HepG2 (cell line): ENCODE results near the gene CCDC148. TPM values are rescaled to one million over a fixed set of nuclear protein-coding genes. Genes with fewer than 3 reads are reported as not detected.
A peak's percentile ranks its signal among the peaks of the same experiment; 100 is the strongest.

Experiments
- AGO1 ChIP-seq: fragments of 200-400 bp; formaldehyde crosslinking; IDR thresholded peaks from 2 replicates; pipeline ENCODE4 v1.6.1; 2017; ENCODE audit warnings: mild to moderate bottlenecking, low read depth, low read length, moderate library complexity; ENCODE audit not compliant: poor library complexity, severe bottlenecking
- HMGA1 ChIP-seq: sonication (generic); formaldehyde crosslinking; conservative IDR thresholded peaks from 2 replicates; pipeline ENCODE4 v1.4.0; 2020; ENCODE audit warnings: missing genetic modification reagents
- HNRNPH1 ChIP-seq: fragments of 200-400 bp; formaldehyde crosslinking; optimal IDR thresholded peaks from 2 replicates; pipeline ENCODE3; 2017; ENCODE audit warnings: mild to moderate bottlenecking, low read depth, low read length
- KLF15 ChIP-seq: sonication (generic); formaldehyde crosslinking; IDR thresholded peaks from 2 replicates; pipeline ENCODE4 v1.8.1; 2023; ENCODE audit warnings: borderline replicate concordance, mild to moderate bottlenecking, inconsistent platforms, missing genetic modification reagents, mixed read lengths
- MED8 ChIP-seq: sonication (generic); formaldehyde crosslinking; IDR thresholded peaks from 2 replicates; pipeline ENCODE4 v1.8.1; 2023; ENCODE audit warnings: mild to moderate bottlenecking, missing genetic modification reagents; ENCODE audit not compliant: insufficient replicate concordance
- MIER3 ChIP-seq: IDR thresholded peaks from 2 replicates; pipeline ENCODE4 v1.6.1; 2016; ENCODE audit warnings: missing compliant biosample characterization, borderline replicate concordance
- NR2C2 ChIP-seq: sonication (generic); formaldehyde crosslinking; IDR thresholded peaks from 2 replicates; pipeline ENCODE4 v1.4.0; 2020; ENCODE audit warnings: missing genetic modification reagents, mild to moderate bottlenecking, moderate library complexity, borderline replicate concordance
- PITX1 ChIP-seq: sonication (generic); formaldehyde crosslinking; IDR thresholded peaks from 2 replicates; pipeline ENCODE4 v1.5.1; 2020; ENCODE audit warnings: mild to moderate bottlenecking, missing genetic modification reagents
- SMAD9 ChIP-seq: sonication (generic); formaldehyde crosslinking; IDR thresholded peaks from 2 replicates; pipeline ENCODE4 v1.5.1; 2020; ENCODE audit warnings: mild to moderate bottlenecking, missing genetic modification reagents
- SRSF1 ChIP-seq: fragments of 200-400 bp; formaldehyde crosslinking; optimal IDR thresholded peaks from 2 replicates; pipeline ENCODE3; 2017; ENCODE audit warnings: mild to moderate bottlenecking, low read depth, low read length, moderate library complexity
- SUZ12 ChIP-seq: fragments of 150-350 bp; IDR thresholded peaks from 2 replicates; pipeline ENCODE4 v1.6.1; 2014; ENCODE audit warnings: low read depth, low read length
- TAF15 ChIP-seq: fragments of 200-400 bp; formaldehyde crosslinking; IDR thresholded peaks from one replicate; pipeline ENCODE4 v1.6.1; 2018; ENCODE audit warnings: mild to moderate bottlenecking, low read depth, low read length; ENCODE audit not compliant: poor library complexity, severe bottlenecking
- TMF1 ChIP-seq: sonication (generic); formaldehyde crosslinking; IDR thresholded peaks from 2 replicates; pipeline ENCODE4 v1.8.1; 2022; ENCODE audit warnings: low read depth, missing genetic modification reagents
- ZBTB1 ChIP-seq: sonication (generic); formaldehyde crosslinking; IDR thresholded peaks from 2 replicates; pipeline ENCODE4 v1.4.0; 2020; ENCODE audit warnings: missing genetic modification reagents, borderline replicate concordance
- ZNF33A ChIP-seq: sonication (generic); formaldehyde crosslinking; IDR thresholded peaks from 2 replicates; pipeline ENCODE4 v1.5.1; 2020; ENCODE audit warnings: missing genetic modification reagents, mild to moderate bottlenecking, moderate library complexity, borderline replicate concordance
- ZNF484 ChIP-seq: sonication (generic); formaldehyde crosslinking; IDR thresholded peaks from 2 replicates; pipeline ENCODE4 v1.5.1; 2020; ENCODE audit warnings: mild to moderate bottlenecking, low read depth, missing genetic modification reagents, borderline replicate concordance
- polyA plus RNA-seq, 8 experiments: library from polyadenylated mRNA; depleted of rRNA in 3 of 8; stranded (reverse) in 7 of 8; unstranded in 1 of 8; fragments of >200 nt; fragmentation: Illumina TruSeq in 4 of 8; extraction: Trizol in 4 of 8; gene quantifications; 2 replicates each; pipeline versions ENCODE4 v1.2.1 to v1.2.3, GENCODE V29; 2011 to 2016; ENCODE audit warnings: low read depth in 4 of 8, missing spikeins in 1 of 8, mixed read lengths in 1 of 8; ENCODE audit not compliant: insufficient read depth in 1 of 8
- total RNA-seq, 5 experiments: library from RNA; depleted of rRNA; stranded (reverse); fragments of >200 nt; fragmentation: Illumina TruSeq; extraction: Trizol; gene quantifications; 2 replicates each; pipeline ENCODE4 v1.2.3, GENCODE V29; 2016; ENCODE audit warnings: low read depth in 1 of 5
- TF ChIP-seq, protein P1 (sequence below): sonication (generic); formaldehyde crosslinking; IDR thresholded peaks from 2 replicates; pipeline ENCODE4 v1.8.0; 2022; ENCODE audit warnings: missing genetic modification reagents, mild to moderate bottlenecking, inconsistent platforms, borderline replicate concordance
- TF ChIP-seq, protein P2 (sequence below): sonication (generic); formaldehyde crosslinking; IDR thresholded peaks from 2 replicates; pipeline ENCODE4 v1.4.0; 2020; ENCODE audit warnings: mild to moderate bottlenecking, missing genetic modification reagents
- TF ChIP-seq, protein P3 (sequence below): sonication (generic); formaldehyde crosslinking; IDR thresholded peaks from 2 replicates; pipeline ENCODE4 v1.4.0; 2020; ENCODE audit warnings: missing genetic modification reagents, borderline replicate concordance
- TF ChIP-seq, protein P4 (sequence below): sonication (generic); formaldehyde crosslinking; IDR thresholded peaks from 2 replicates; pipeline ENCODE4 v1.4.0; 2020; ENCODE audit warnings: missing genetic modification reagents

CCDC148 gene
- total and polyA plus RNA-seq, 2 of the 13 experiments (the other 11 are each of a cell fraction or from before 2014, with no cell fraction given), result 0.30 to 0.49 TPM

DNA sequence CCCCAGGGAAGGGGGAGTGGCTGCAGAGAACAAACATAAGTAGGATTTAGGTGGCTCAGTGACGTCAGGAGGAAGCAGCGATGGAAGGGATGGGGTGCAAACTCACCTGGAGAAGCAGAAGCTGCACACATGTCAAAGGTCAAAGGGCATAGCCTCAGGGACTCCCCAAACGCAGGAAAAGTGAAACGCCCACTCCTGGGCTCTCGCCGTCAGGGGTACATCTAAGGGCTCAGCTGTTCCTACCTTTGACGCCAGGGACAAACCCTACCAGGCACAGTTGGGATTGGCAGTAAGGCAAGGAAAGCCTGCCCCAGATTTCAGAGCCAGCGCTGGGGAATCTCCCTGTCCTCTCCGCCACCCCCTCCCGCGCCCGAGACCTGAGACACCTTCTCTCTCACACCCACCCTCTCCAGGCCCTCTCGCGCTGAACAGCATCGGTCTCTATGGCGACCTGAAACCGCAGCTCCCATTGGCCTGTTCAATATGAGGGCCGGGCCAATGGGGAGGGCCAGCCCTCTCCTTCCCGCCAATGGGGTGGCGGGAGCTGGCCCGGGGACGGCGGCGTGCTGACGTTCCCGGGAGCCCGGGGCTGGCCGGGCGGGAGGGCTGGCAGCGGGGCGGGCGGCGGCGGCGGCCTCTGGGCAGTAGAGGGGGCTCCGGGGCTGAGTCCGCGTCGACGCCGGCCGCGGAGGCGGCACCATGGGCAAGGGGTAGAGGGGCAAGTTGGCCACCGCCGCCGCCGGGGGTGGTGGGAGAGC, at the start of gene CCDC148, which contains the start of gene PKP4 (continued):
- TF ChIP-seq NR2C2 (CRISPR knock-in tag) (peak; percentile 75), KLF15 (no peak), MIER3 (CRISPR knock-in tag) (no peak), ZNF33A (CRISPR knock-in tag) (no peak), AGO1 (no peak), PITX1 (CRISPR knock-in tag) (peak; percentile 29; the same call in 1 of the 2 replicates), SRSF1 (no peak), MED8 (CRISPR knock-in tag) (no peak), SMAD9 (CRISPR knock-in tag) (no peak), SUZ12 (no peak), ZBTB1 (CRISPR knock-in tag) (no peak), TAF15 (no peak), HMGA1 (CRISPR knock-in tag) (no peak), HNRNPH1 (no peak), TMF1 (CRISPR knock-in tag) (0 out of 2 replicates have a peak, but pooled peaks have one; percentile 2), ZNF484 (CRISPR knock-in tag) (no peak)
- TF ChIP-seq, protein P1, sequence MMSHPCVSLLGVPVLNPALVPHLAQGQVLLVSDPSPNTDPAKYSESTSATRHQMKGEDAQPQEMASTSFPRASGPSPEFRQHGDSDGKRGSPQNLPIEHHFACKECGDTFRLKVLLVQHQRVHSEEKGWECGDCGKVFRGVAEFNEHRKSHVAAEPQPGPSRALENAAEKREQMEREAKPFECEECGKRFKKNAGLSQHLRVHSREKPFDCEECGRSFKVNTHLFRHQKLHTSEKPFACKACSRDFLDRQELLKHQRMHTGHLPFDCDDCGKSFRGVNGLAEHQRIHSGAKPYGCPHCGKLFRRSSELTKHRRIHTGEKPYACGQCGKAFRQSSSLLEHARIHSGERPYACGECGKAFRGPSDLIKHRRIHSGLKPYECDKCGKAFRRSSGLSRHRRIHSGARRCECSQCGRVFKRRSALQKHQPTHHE (CRISPR knock-in tag), result no peak
- TF ChIP-seq, protein P2, sequence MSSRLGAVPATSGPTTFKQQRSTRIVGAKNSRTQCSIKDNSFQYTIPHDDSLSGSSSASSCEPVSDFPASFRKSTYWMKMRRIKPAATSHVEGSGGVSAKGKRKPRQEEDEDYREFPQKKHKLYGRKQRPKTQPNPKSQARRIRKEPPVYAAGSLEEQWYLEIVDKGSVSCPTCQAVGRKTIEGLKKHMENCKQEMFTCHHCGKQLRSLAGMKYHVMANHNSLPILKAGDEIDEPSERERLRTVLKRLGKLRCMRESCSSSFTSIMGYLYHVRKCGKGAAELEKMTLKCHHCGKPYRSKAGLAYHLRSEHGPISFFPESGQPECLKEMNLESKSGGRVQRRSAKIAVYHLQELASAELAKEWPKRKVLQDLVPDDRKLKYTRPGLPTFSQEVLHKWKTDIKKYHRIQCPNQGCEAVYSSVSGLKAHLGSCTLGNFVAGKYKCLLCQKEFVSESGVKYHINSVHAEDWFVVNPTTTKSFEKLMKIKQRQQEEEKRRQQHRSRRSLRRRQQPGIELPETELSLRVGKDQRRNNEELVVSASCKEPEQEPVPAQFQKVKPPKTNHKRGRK (CRISPR knock-in tag), result no peak
- TF ChIP-seq, protein P3, sequence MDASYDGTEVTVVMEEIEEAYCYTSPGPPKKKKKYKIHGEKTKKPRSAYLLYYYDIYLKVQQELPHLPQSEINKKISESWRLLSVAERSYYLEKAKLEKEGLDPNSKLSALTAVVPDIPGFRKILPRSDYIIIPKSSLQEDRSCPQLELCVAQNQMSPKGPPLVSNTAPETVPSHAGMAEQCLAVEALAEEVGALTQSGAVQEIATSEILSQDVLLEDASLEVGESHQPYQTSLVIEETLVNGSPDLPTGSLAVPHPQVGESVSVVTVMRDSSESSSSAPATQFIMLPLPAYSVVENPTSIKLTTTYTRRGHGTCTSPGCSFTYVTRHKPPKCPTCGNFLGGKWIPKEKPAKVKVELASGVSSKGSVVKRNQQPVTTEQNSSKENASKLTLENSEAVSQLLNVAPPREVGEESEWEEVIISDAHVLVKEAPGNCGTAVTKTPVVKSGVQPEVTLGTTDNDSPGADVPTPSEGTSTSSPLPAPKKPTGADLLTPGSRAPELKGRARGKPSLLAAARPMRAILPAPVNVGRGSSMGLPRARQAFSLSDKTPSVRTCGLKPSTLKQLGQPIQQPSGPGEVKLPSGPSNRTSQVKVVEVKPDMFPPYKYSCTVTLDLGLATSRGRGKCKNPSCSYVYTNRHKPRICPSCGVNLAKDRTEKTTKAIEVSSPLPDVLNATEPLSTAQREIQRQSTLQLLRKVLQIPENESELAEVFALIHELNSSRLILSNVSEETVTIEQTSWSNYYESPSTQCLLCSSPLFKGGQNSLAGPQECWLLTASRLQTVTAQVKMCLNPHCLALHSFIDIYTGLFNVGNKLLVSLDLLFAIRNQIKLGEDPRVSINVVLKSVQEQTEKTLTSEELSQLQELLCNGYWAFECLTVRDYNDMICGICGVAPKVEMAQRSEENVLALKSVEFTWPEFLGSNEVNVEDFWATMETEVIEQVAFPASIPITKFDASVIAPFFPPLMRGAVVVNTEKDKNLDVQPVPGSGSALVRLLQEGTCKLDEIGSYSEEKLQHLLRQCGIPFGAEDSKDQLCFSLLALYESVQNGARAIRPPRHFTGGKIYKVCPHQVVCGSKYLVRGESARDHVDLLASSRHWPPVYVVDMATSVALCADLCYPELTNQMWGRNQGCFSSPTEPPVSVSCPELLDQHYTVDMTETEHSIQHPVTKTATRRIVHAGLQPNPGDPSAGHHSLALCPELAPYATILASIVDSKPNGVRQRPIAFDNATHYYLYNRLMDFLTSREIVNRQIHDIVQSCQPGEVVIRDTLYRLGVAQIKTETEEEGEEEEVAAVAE (CRISPR knock-in tag), result peak; percentile 99
- TF ChIP-seq, protein P4, sequence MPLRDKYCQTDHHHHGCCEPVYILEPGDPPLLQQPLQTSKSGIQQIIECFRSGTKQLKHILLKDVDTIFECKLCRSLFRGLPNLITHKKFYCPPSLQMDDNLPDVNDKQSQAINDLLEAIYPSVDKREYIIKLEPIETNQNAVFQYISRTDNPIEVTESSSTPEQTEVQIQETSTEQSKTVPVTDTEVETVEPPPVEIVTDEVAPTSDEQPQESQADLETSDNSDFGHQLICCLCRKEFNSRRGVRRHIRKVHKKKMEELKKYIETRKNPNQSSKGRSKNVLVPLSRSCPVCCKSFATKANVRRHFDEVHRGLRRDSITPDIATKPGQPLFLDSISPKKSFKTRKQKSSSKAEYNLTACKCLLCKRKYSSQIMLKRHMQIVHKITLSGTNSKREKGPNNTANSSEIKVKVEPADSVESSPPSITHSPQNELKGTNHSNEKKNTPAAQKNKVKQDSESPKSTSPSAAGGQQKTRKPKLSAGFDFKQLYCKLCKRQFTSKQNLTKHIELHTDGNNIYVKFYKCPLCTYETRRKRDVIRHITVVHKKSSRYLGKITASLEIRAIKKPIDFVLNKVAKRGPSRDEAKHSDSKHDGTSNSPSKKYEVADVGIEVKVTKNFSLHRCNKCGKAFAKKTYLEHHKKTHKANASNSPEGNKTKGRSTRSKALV (CRISPR knock-in tag), result no peak
